Measurements from ENCODE around the gene FIBCD1.

Gene FIBCD1

GRCh38 chr9:130905902-130906734, 32.9 kb downstream of the FIBCD1 start:
- TF ChIP-seq, protein P1, sequence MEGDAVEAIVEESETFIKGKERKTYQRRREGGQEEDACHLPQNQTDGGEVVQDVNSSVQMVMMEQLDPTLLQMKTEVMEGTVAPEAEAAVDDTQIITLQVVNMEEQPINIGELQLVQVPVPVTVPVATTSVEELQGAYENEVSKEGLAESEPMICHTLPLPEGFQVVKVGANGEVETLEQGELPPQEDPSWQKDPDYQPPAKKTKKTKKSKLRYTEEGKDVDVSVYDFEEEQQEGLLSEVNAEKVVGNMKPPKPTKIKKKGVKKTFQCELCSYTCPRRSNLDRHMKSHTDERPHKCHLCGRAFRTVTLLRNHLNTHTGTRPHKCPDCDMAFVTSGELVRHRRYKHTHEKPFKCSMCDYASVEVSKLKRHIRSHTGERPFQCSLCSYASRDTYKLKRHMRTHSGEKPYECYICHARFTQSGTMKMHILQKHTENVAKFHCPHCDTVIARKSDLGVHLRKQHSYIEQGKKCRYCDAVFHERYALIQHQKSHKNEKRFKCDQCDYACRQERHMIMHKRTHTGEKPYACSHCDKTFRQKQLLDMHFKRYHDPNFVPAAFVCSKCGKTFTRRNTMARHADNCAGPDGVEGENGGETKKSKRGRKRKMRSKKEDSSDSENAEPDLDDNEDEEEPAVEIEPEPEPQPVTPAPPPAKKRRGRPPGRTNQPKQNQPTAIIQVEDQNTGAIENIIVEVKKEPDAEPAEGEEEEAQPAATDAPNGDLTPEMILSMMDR (IDR thresholded peaks at IDR 0.05) = no peak

- TF ChIP-seq, protein P1 (IDR thresholded peaks at IDR 0.05) = no peak
These were observed 33.7 kb downstream of the FIBCD1 start for GRCh38 chr9:130905125-130905901.

GRCh38 chr9:130904070-130905044, 34.7 kb downstream of the FIBCD1 start:
- TF ChIP-seq, protein P1 (IDR thresholded peaks at IDR 0.05) = no peak

GRCh38 chr9:130903194-130904069, 35.6 kb downstream of the FIBCD1 start:
- TF ChIP-seq, protein P1 (IDR thresholded peaks at IDR 0.05) = no peak

- TF ChIP-seq, protein P1 (IDR thresholded peaks at IDR 0.05) = no peak
These were observed 36.6 kb downstream of the FIBCD1 start for GRCh38 chr9:130902204-130903185.

All from LNCAP (cell line).